ENCODE data around the gene NPB. TPM values are rescaled to one million over a fixed set of nuclear protein-coding genes. Genes with fewer than 3 reads are reported as not detected.

NPB gene
- total and polyA plus RNA-seq, 2 donors (not counting 1 experiment from before 2014, with no cell fraction given): 0.44 TPM; not detected in 1

GRCh38 chr17:81865733-81866439, 36.2 kb upstream of the NPB start:
- ATAC-seq (ENCODE audit: low read depth) (no peak), DNase-seq (peak; percentile 46)
- H3K79me2 ChIP-seq (ENCODE audit: control insufficient read depth, insufficient read depth, low read length): peaks cover 51% of the 10 kb centered on the region
- H3K27me3 Mint-ChIP-seq: no peaks in the 10 kb centered on the region
- no peaks in the 10 kb centered on the region for H3K27me3 ChIP-seq (replicated peaks in 1 of 4; ENCODE audit: control extremely low read depth in 1 of 4, control insufficient read depth in 3 of 4, insufficient read depth in 4 of 4, low read length in 3 of 4)
- H3K4me1 Mint-ChIP-seq: peaks cover 38% of the 10 kb centered on the region
- H3K9me3 Mint-ChIP-seq (ENCODE audit: insufficient read depth): no peaks in the 10 kb centered on the region
- no peak overlapping the region for H3K4me3 Mint-ChIP-seq
- CTCF ChIA-PET: interaction anchor here (0.7 kb wide), 1 partner anchor 135 kb away, joined by 3 read pairs; no protein-coding TSS in a partner anchor
- TF ChIP-seq EZH2 (IDR thresholded peaks at IDR 0.05; ENCODE audit: borderline replicate concordance, insufficient read depth, low read depth, low read length, poor library complexity, severe bottlenecking) (no peak), CTCF (IDR thresholded peaks at IDR 0.05) (no peak)
- no peak overlapping the region for H2AFZ ChIP-seq (ENCODE audit: insufficient read depth, low read depth, low read length, poor library complexity, severe bottlenecking)
- H3K9me3 ChIP-seq (ENCODE audit: control extremely low read depth in 1 of 3, control insufficient read depth in 2 of 3, insufficient read depth in 1 of 3, low read length in 2 of 3): no peaks in the 10 kb centered on the region
- H3K36me3 ChIP-seq (replicated peaks in 1 of 2; ENCODE audit: control extremely low read depth in 1 of 2, control insufficient read depth in 1 of 2, extremely low read depth in 1 of 2, insufficient read depth in 2 of 2, low read length in 1 of 2): peaks cover 1 to 27% of the 10 kb centered on the region in 2 experiments
- H3K9ac ChIP-seq (ENCODE audit: low read length): no peak overlapping the region
- POLR2A ChIA-PET: no interaction called here
- WGBS (ENCODE audit: insufficient coverage): 91% methylated on average over 17 of the region's 18 CpGs
- peaks cover 66% of the 10 kb centered on the region for H4K20me1 ChIP-seq (ENCODE audit: control insufficient read depth, insufficient read depth, low read length, poor library complexity, severe bottlenecking)
- no peak overlapping the region for H3K4me3 ChIP-seq (ENCODE audit: control extremely low read depth in 1 of 5, extremely low read depth in 1 of 5, insufficient read depth in 1 of 5, low read depth in 2 of 5, low read length in 4 of 5)
- intact Hi-C loops (cut with micrococcal nuclease): loop anchor here (10.0 kb wide), 1 partner anchor 429 kb away; no protein-coding TSS in a partner anchor
- H3K4me2 ChIP-seq (replicated peaks; ENCODE audit: low read depth, low read length, poor library complexity, severe bottlenecking): no peak overlapping the region
- H3K27ac Mint-ChIP-seq: no peak overlapping the region
- H3K4me1 ChIP-seq (ENCODE audit: control insufficient read depth in 2 of 2, insufficient read depth in 2 of 2, low read length in 2 of 2): peaks cover 18 to 34% of the 10 kb centered on the region in 2 donors
- H3K27ac ChIP-seq (ENCODE audit: low read length in 2 of 2): no peak overlapping the region

Measured in B cell (primary cell).